NOMO-1 treated with dmso at 0.1 percent for 144 hours (cell line): ENCODE measurements around the gene RNU11.
"Not testable (repeated sequence)": the region's sequence is repeated elsewhere in the genome, so short reads cannot be mapped to it uniquely, and the experiment has no call there.

ENCODE experiments used
- DNase-seq: peaks from one replicate; lab custom pipeline; 2025; ENCODE audit not compliant: unreplicated experiment; lab: John Stamatoyannopoulos, UW

Gene RNU11

DNA sequence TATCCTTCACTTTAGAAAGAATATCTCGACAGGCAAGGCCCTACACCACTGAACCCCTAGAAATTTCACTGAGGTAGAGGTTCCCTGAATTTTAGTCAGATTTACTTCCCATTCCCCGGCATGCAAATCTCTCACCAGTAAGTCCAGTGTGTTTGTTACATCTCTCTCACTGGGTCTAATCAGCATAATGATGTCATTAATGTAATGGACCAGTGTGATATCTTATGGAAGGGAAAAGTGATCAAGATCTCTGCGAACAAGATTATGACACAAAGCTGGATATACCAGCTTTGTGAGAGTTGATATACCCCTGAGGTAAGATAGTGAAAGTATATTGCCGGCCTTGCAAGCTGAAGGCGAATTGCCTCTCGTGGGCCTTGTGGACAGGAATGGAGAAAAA is 7.9 kb downstream of the RNU11 start:
- no peak for DNase-seq

DNA sequence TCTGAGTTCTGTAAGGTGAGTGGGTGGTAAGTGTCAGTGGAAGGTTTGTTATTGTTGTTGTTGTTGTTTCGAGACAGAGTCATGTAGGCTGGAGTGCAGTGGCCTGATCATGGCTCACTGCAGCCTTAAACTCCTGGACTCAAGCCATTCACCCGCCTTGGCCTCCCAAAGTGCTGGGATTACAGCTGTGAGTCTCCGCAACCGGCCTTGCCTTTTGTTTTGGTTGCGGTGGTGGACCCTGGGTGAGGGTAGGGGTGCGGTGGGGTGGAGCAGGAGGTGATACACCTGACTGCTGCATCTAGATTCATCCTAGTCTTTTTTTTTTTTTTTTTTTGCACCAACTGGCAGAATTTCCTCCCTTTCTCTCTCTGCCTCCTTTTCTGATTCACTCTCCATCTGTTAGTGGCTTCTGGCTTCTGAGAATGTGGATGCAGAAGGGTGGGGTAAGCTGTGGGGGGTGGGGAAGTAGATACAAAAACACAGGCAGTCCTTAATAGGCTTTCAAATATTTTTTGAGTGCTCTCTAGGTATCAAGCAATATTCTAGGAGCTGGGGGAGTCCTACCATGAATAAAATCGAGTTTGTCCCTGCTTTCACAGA is 15.6 kb downstream of the RNU11 start:
- no peak for DNase-seq

DNA sequence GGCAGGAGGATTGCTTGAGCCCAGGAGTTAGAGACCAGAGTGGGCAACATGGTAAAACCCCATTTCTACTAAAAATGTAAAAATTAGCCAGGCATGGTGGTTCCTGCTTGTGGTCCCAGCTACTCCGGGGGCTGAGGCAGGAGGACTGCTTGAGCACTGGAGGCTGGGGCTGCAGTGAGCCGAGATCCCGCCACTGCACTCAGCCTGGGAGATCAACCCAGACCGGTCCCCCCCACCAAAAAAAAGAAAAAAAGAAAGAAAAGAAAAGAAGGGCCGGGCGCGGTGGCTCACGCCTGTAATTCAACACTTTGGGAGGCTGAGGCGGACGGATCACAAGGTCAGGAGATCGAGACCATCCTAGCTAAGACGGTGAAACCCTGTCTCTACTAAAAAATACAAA is 18.4 kb downstream of the RNU11 start:
- no peak for DNase-seq

DNA sequence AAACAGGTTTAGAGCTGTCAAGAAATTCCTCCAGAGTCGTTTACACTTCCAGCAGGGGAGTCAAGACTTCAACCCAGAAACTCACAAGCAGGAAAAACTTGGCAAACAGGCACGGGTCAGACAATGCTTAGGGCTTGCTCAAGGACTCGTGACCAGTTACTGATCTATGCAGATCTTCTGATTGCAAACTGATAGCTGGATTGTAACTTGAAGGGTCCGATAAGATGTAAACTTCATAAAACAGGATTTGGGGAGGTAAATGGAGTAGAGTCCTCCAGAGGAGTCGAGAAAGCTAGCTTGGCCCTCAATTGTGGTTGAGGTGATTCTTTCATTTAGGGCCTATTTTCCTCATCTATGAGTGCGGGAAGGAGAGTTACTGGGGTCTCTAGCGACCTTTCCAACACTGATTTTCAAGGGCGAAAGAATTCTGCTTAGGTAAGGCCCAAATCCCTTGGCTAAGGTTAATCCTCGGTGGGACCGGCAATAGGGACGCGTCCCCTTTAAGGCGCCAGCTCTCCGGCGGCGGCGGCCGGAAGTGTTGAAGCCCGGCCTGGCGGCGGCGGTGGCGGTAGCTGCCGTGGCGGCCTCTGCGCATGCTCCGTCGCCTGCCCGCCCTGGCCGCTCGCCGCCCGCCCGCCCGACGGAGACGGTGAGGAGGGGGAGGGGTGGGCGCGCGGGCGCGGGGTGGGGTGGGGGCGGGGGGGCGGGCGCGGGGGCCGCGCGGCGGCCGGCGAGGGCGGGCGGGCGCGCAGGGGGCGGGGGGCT is 20.0 kb downstream of the RNU11 start, which contains the start of gene GMEB1:
Gene GMEB1 (plus strand): TSS at position 594 of the 765 bp plus-strand sequence. CDS start 14,829 bp downstream, outside the sequence.
- DNase-seq = peak; percentile 83

DNA sequence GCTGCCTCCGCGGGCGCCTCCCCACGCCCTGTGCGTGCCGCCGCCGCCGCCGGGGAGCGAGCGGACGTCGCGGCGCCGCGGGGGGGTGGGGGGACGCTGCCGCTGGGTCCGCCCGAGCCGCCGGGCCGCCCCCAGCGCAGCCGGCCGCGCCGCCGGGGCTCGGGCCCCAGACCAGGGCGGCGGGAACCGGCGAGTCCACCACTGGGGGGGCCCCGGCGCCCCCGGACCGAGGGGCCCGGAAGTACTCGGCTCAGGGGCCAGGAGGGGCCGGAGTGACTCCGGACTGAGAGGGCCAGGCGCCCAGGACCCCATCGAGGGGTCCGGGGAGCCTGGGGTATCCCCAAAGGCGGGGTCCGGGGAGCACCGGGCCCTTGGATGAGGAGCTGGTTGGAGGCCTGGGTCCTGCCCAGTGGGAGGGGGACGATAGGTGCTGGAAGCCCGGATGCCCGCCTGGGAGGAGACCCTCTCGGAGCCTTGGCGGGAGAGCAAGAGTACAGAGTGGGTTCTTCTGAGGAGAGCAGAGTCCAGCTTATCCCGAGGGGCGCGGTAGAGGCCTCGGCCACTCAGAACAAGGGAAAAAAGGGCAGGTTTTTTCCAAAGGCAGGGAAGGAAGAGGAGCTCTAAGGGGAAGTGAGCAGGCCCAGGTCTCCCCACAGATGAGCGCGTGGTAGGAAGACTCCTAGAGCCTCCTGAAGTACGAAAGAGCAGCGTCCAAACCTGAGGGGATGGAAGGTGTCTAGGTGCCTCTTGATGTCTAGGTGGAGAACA is 20.7 kb downstream of the RNU11 start:
- DNase-seq = peak; percentile 46

DNA sequence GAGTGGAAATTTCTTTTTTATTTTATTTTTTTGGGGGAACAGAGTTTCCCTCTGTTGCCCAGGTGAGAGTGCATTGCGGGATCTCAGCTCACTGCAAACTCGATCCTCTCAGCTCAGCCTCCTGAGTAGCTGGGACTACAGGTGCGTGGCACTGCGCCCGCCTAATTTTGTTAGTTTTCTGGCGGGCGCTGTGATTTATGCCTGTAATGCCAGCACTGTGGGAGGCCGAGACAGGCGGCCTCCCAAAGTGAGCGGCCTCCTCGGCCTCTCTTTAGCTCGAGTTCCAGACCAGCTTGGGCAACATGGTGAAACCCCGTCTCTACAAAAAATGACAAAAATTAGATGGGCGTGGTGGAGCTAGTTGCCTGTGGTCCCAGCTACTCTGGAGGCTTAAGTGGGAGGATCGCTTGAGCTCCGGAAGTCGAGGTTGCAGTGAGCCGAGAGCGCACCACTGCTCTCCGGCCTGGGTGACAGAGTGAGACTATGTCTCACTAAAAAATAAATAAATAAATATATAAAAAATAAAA is 22.9 kb downstream of the RNU11 start:
- no peak for DNase-seq

DNA sequence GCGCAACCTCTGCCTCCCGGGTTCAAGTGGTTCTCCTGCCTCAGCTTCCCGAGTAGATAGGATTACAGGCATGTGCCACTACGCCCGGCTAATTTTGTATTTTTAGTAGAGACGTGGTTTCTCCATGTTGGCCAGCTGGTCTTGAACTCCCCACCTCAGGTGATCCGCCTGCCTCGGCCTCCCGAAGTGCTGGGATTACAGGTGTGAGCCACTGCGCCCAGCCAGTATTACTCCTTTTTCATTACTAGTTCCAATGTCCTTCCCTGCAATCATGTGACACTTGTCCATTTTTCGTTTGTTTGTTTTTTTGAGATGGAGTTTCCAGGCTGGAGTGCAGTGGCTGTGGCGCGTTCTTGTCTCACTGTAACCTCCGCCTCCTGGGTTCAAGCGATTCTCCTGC is 24.6 kb downstream of the RNU11 start:
- DNase-seq = not testable (repeated sequence)

DNA sequence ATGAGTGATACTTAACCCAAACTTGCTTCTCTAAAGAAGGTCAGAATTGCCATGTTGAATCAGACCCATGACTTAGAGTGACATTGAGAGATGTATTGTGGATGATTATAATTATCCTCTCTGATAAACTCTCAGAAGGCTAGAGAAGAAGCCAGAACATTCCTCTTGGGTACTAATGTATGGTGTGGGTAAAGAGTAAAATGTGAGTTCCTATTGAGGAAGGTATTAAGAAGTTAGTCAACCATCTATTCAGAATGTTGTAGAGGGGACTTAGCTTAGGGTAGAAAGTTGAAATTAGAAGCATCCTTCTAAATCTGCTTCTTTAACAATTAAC is 27.5 kb downstream of the RNU11 start:
- no peak for DNase-seq

DNA sequence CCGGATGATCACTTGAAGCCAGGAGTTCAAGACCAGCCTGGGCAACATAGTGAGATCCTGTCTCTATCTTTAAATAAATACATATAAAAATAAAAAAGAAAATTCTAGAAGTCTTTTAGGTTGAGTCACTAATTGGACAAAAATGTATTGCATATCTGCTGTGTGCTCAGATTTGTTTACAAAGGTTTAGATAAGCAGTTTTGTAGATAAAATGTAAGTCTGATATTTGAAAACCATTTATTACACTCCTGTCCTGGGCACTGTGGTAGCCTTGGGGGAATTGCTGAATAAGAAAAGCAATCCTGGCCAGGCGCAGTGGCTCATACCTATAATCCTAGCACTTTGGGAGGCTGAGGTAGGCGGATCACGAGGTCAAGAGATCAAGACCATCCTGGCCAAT is 31.8 kb downstream of the RNU11 start:
- DNase-seq = no peak

DNA sequence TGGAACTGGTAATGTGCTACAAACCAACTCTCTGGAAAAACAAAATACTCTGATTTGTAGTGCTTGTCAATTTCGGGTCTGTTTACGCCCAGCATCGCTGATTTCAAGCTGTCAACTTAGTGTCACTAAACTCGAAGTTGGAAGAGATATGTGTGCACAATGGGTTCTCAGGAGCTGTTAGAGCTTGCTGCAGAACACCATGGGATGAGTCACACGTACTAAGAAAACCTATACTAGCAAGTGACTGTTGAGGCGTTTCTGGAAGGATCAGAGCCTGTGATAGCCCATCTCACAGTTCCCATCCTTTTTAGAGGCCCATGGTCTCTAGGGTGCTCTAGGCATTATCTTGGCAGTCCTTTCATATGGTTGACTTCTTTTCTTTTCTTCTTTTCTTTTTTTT is 34.4 kb downstream of the RNU11 start:
- DNase-seq = no peak

DNA sequence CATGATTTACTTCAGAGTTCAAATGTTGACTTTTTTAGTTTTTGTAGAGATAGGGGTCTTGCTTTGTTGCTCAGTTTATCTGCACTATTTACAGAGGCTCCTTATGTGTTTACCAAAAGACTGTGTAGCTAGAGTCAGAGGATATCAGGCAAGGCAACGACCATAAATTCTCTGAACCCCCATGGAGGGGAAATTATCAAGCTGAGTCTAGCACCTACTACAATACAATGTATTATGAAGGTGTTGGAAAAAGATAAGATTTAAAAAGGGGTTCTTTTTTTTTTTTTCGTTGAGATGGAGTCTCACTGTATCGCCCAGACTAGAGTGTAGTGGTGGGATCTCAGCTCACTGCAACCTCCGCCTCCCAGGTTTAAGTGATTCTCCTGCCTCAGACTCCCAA is 36.5 kb downstream of the RNU11 start:
- DNase-seq = no peak

DNA sequence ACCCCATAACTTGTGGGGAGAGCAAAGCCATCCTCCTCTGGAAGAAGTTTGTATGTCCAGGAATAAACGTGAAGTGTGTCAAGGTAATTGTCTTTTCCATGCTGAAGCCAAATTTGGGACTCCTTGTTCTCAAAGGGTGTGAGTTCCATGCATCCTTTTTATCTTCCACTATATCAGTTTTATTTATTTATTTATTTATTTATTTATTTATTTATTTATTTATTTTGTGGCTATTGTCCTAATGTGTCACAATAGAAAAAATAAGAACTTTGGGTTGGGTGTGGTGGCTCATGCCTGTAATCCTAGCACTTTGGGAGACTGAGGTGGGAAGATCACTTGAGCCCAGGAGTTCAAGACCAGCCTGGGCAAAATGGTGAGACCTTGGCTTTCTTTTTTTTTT is 43.2 kb downstream of the RNU11 start:
- DNase-seq = not testable (repeated sequence)
